ENCODE results near the gene ASB5.

DNA sequence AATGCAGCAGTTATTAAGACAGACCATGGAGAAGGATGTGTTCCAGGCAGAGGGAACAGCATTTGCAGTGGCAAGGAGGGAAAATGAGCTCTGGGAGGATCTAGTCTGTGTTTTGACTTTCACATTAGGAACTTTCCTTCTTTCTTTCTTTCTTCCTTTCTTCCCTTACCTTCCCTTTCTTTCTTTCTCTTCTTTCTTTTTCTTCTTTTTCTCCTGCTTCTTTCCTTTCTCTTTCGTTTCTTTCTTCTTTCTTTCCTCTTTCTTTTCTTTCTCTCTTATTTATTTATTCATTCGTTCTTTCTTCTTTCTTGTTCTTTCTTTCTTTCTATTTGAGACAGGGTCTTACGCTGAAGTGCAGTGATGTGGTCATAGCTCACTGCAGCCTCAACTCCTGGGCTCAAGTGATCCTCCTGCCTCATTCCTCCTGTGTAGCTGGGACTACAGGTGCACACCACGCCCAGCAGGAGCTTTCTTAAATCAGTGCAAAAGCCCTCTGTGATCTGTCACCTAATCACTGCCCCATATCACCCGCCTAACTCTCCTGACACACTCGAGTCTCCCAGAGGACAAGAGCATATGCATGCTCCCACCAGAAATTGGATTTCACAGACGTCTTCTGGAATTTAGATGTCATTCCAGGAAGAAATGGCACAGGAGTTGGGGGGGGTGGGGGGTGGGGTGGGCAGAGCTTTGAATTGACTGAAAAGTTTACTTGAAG is 58.3 kb downstream of the ASB5 start:
- TF ChIP-seq TAF1 (IDR thresholded peaks at IDR 0.05; ENCODE audit: borderline replicate concordance, insufficient read depth, low read length): no peak
- TF ChIP-seq, protein P1, sequence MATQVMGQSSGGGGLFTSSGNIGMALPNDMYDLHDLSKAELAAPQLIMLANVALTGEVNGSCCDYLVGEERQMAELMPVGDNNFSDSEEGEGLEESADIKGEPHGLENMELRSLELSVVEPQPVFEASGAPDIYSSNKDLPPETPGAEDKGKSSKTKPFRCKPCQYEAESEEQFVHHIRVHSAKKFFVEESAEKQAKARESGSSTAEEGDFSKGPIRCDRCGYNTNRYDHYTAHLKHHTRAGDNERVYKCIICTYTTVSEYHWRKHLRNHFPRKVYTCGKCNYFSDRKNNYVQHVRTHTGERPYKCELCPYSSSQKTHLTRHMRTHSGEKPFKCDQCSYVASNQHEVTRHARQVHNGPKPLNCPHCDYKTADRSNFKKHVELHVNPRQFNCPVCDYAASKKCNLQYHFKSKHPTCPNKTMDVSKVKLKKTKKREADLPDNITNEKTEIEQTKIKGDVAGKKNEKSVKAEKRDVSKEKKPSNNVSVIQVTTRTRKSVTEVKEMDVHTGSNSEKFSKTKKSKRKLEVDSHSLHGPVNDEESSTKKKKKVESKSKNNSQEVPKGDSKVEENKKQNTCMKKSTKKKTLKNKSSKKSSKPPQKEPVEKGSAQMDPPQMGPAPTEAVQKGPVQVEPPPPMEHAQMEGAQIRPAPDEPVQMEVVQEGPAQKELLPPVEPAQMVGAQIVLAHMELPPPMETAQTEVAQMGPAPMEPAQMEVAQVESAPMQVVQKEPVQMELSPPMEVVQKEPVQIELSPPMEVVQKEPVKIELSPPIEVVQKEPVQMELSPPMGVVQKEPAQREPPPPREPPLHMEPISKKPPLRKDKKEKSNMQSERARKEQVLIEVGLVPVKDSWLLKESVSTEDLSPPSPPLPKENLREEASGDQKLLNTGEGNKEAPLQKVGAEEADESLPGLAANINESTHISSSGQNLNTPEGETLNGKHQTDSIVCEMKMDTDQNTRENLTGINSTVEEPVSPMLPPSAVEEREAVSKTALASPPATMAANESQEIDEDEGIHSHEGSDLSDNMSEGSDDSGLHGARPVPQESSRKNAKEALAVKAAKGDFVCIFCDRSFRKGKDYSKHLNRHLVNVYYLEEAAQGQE (IDR thresholded peaks at IDR 0.05; ENCODE audit: insufficient read depth in 1 of 2, low read depth in 2 of 2, low read length in 2 of 2): no peak
- no peak for TF ChIP-seq POLR2AphosphoS5 (IDR thresholded peaks at IDR 0.05; ENCODE audit: low read depth, low read length)
- no peak for TF ChIP-seq SIN3A (IDR thresholded peaks at IDR 0.05; ENCODE audit: borderline replicate concordance, insufficient read depth, low read length)
- TF ChIP-seq FOXP2 (optimal IDR thresholded peaks at IDR 0.05; ENCODE audit: borderline replicate concordance, extremely low read depth, extremely low read length, insufficient read depth): no peak
